Measurements from ENCODE around the gene EVI2A.
"Not testable (repeated sequence)": the region's sequence is repeated elsewhere in the genome, so short reads cannot be mapped to it uniquely, and the experiment has no call there.

The EVI2A gene

GRCh38 chr17:31321481-31321880 lies at the start of gene EVI2A:
Gene EVI2A, minus strand, starts transcription at chr17:31321622. Its CDS starts 2,609 bp downstream, at chr17:31319013.
- peak; percentile 61 for DNase-seq

- DNase-seq = no peak
These were observed 47.8 kb upstream of the EVI2A start for GRCh38 chr17:31369266-31369665.

- DNase-seq = no peak
These were observed 44.7 kb upstream of the EVI2A start for GRCh38 chr17:31366088-31366487.

- no peak for DNase-seq
These were observed 42.6 kb upstream of the EVI2A start for GRCh38 chr17:31364012-31364411.

GRCh38 chr17:31357839-31358394 lies 36.5 kb upstream of the EVI2A start:
- no peak for DNase-seq

GRCh38 chr17:31357091-31357490 lies 35.7 kb upstream of the EVI2A start:
- DNase-seq = no peak

GRCh38 chr17:31355935-31356334 lies 34.5 kb upstream of the EVI2A start:
- no peak for DNase-seq

GRCh38 chr17:31349454-31349853 lies 28.0 kb upstream of the EVI2A start:
- no peak for DNase-seq

- DNase-seq = not testable (repeated sequence)
These were observed 23.8 kb upstream of the EVI2A start for GRCh38 chr17:31345191-31345747.

GRCh38 chr17:31339906-31340661 lies 18.7 kb upstream of the EVI2A start:
- DNase-seq = no peak

- no peak for DNase-seq
These were observed 7.8 kb upstream of the EVI2A start for GRCh38 chr17:31329221-31329620.

- DNase-seq = no peak
These were observed 6.7 kb upstream of the EVI2A start for GRCh38 chr17:31328160-31328535.

GRCh38 chr17:31327534-31328159 lies 6.2 kb upstream of the EVI2A start:
- no peak for DNase-seq

GRCh38 chr17:31323551-31323950 lies 2.1 kb upstream of the EVI2A start:
- DNase-seq = no peak

- DNase-seq = no peak
These were observed 544 bp upstream of the EVI2A start for GRCh38 chr17:31321966-31322365.

- DNase-seq = no peak
These were observed 631 bp downstream of the EVI2A start for GRCh38 chr17:31320791-31321190.

- no peak for DNase-seq
These were observed 1.2 kb downstream of the EVI2A start for GRCh38 chr17:31320241-31320640.

GRCh38 chr17:31318851-31319661 lies 2.4 kb downstream of the EVI2A start:
- no peak for DNase-seq

GRCh38 chr17:31318298-31318801 lies 3.1 kb downstream of the EVI2A start:
- peak; percentile 14 for DNase-seq

- no peak for DNase-seq
These were observed 6.7 kb downstream of the EVI2A start for GRCh38 chr17:31314782-31315100.

GRCh38 chr17:31313982-31314781 lies 7.2 kb downstream of the EVI2A start, which contains the start of gene EVI2B:
Gene EVI2B, minus strand, starts transcription at chr17:31314054. Its CDS starts 8,445 bp downstream, at chr17:31305609.
- DNase-seq = no peak

GRCh38 chr17:31312223-31312622 lies 9.2 kb downstream of the EVI2A start:
- peak; percentile 26 for DNase-seq
